Right lobe of liver (tissue), 4 donors: ENCODE measurements around the gene PDPK1.
A peak's percentile ranks its signal among the peaks of the same experiment; 100 is the strongest.

Experiments used
- POLR2A ChIP-seq: fragments of 450-650 bp; IDR thresholded peaks from one replicate; pipeline ENCODE4 v1.6.1; 2017; ENCODE audit warnings: antibody characterized with exemption, mild to moderate bottlenecking
- TF ChIP-seq, protein P1 (sequence below), 4 donors: fragments of 200-600 bp in 3 of 4; fragments of 450-650 bp in 1 of 4; IDR thresholded peaks; one replicate each; pipeline versions ENCODE4 v1.5.1 to v1.8.0; 2016 to 2022; ENCODE audit warnings: antibody characterized with exemption in 4 of 4, mild to moderate bottlenecking in 2 of 4
- donor health status: DM: no; HTN: no; CAD: no.
- donor health status: DM: no; HTN: no; CAD: no.
- donor health status: DM: no; HTN: yes; CAD: no.

- TF ChIP-seq, protein P1, sequence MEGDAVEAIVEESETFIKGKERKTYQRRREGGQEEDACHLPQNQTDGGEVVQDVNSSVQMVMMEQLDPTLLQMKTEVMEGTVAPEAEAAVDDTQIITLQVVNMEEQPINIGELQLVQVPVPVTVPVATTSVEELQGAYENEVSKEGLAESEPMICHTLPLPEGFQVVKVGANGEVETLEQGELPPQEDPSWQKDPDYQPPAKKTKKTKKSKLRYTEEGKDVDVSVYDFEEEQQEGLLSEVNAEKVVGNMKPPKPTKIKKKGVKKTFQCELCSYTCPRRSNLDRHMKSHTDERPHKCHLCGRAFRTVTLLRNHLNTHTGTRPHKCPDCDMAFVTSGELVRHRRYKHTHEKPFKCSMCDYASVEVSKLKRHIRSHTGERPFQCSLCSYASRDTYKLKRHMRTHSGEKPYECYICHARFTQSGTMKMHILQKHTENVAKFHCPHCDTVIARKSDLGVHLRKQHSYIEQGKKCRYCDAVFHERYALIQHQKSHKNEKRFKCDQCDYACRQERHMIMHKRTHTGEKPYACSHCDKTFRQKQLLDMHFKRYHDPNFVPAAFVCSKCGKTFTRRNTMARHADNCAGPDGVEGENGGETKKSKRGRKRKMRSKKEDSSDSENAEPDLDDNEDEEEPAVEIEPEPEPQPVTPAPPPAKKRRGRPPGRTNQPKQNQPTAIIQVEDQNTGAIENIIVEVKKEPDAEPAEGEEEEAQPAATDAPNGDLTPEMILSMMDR (IDR thresholded peaks at IDR 0.05) = no peak
- TF ChIP-seq POLR2A = peak; percentile 6
Observed at GRCh38 chr16:2507665-2508064, 30.2 kb upstream of the PDPK1 start.
